Body of pancreas (tissue), 4 donors: ENCODE data around the gene GUCY2F.

Experiments used
- POLR2A ChIP-seq, 3 donors: fragments of 450-650 bp; IDR thresholded peaks; one replicate each; pipeline ENCODE4 v1.6.1; 2016; ENCODE audit warnings: antibody characterized with exemption in 3 of 3, mild to moderate bottlenecking in 2 of 3
- TF ChIP-seq, protein P1 (sequence below), 7 experiments: fragments of 450-650 bp in 4 of 7; fragments of 200-600 bp in 3 of 7; sonication (generic) in 3 of 7; IDR thresholded peaks; one replicate each; pipeline ENCODE4 v1.5.1; 2016 to 2019; ENCODE audit warnings: antibody characterized with exemption in 7 of 7

DNA sequence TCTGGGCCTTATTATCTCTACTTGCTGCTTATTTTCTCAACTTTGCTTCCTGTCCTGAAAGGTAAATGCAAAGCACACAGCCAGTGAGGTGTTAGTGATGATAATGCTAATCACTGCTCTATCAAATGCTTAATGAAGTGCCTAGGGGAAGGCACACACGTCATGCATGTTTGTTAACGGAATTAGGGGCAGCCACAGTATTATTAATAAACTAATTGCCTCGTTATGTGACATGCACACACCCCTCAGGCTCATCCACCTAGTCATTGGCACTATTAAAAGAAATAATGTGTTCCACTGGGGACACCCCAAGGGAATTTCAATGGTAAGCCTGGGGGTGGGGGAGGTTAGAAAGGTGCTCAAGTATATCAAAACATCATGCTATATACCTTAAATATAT is 125.2 kb downstream of the GUCY2F start:
- TF ChIP-seq, protein P1, sequence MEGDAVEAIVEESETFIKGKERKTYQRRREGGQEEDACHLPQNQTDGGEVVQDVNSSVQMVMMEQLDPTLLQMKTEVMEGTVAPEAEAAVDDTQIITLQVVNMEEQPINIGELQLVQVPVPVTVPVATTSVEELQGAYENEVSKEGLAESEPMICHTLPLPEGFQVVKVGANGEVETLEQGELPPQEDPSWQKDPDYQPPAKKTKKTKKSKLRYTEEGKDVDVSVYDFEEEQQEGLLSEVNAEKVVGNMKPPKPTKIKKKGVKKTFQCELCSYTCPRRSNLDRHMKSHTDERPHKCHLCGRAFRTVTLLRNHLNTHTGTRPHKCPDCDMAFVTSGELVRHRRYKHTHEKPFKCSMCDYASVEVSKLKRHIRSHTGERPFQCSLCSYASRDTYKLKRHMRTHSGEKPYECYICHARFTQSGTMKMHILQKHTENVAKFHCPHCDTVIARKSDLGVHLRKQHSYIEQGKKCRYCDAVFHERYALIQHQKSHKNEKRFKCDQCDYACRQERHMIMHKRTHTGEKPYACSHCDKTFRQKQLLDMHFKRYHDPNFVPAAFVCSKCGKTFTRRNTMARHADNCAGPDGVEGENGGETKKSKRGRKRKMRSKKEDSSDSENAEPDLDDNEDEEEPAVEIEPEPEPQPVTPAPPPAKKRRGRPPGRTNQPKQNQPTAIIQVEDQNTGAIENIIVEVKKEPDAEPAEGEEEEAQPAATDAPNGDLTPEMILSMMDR (IDR thresholded peaks at IDR 0.05): no peak
- no peak for TF ChIP-seq POLR2A (IDR thresholded peaks at IDR 0.05)
